OCI-LY1 (cell line): Measurements from ENCODE around the gene PGAP2.

Source experiments
- H2AFZ ChIP-seq: fragments of 200-600 bp; sonication (generic), shearing (Covaris generic); 2 replicates; pipeline ENCODE4 v1.6.0; 2014; ENCODE audit warnings: antibody characterized with exemption, mild to moderate bottlenecking, low read length
- H3F3A ChIP-seq: fragments of 200-600 bp; sonication (generic), shearing (Covaris generic); 2 replicates; pipeline ENCODE4 v1.6.0; 2014; ENCODE audit warnings: mild to moderate bottlenecking, antibody characterized with exemption, low read length, moderate library complexity; ENCODE audit not compliant: insufficient read depth
- H3K27ac ChIP-seq: fragments of 200-600 bp; sonication (generic); 2 replicates; pipeline ENCODE4 v1.5.1; 2014; ENCODE audit warnings: low read length, mixed run types, mild to moderate bottlenecking, low read depth; ENCODE audit not compliant: poor library complexity, severe bottlenecking
- H3K27me3 ChIP-seq: fragments of 200-600 bp; sonication (generic); 2 replicates; pipeline ENCODE4 v1.6.0; 2014; ENCODE audit warnings: antibody characterized with exemption, mild to moderate bottlenecking, low read length, moderate library complexity; ENCODE audit not compliant: insufficient read depth
- H3K36me3 ChIP-seq: fragments of 200-600 bp; sonication (generic); 2 replicates; pipeline ENCODE4 v1.6.1; 2014; ENCODE audit warnings: mild to moderate bottlenecking, antibody characterized with exemption, low read length, moderate library complexity, mixed read lengths; ENCODE audit not compliant: insufficient read depth
- H3K4me1 ChIP-seq: fragments of 200-600 bp; sonication (generic); 2 replicates; pipeline ENCODE4 v1.5.1; 2014; ENCODE audit warnings: mild to moderate bottlenecking, low read length, moderate library complexity; ENCODE audit not compliant: insufficient read depth, severe bottlenecking
- H3K4me2 ChIP-seq: fragments of 200-600 bp; sonication (generic), shearing (Covaris generic); 2 replicates; pipeline ENCODE4 v1.6.1; 2014; ENCODE audit warnings: low read length
- H3K4me3 ChIP-seq: fragments of 200-600 bp; sonication (generic); 2 replicates; pipeline ENCODE4 v1.5.1; 2014; ENCODE audit warnings: low read length, low read depth, mild to moderate bottlenecking, mixed read lengths; ENCODE audit not compliant: poor library complexity, severe bottlenecking
- H3K79me2 ChIP-seq: fragments of 200-600 bp; shearing (Covaris generic); 2 replicates; pipeline ENCODE4 v1.6.1; 2016; ENCODE audit warnings: mixed run types, low read length, mixed read lengths; ENCODE audit not compliant: insufficient read depth
- H3K9ac ChIP-seq: fragments of 200-600 bp; sonication (generic), shearing (Covaris generic); 2 replicates; pipeline ENCODE4 v1.6.1; 2014; ENCODE audit warnings: mild to moderate bottlenecking, low read length, mixed read lengths
- H3K9me2 ChIP-seq: fragments of 200-600 bp; sonication (generic), shearing (Covaris generic); 2 replicates; pipeline ENCODE4 v1.6.1; 2014; ENCODE audit warnings: low read depth, mild to moderate bottlenecking, low read length, mixed read lengths
- H3K9me3 ChIP-seq: fragments of 200-600 bp; shearing (Covaris generic); 2 replicates; pipeline ENCODE4 v1.6.1; 2014; ENCODE audit warnings: low read length, mixed read lengths
- H4K20me1 ChIP-seq: fragments of 200-600 bp; sonication (generic), shearing (Covaris generic); 2 replicates; pipeline ENCODE4 v1.6.0; 2016; ENCODE audit warnings: mild to moderate bottlenecking, low read length; ENCODE audit not compliant: insufficient read depth
- EZH2 ChIP-seq: fragments of 200-600 bp; sonication (generic), shearing (Covaris generic); IDR thresholded peaks from 2 replicates; pipeline ENCODE4 v1.8.0; 2017; ENCODE audit warnings: borderline replicate concordance, mixed run types, mild to moderate bottlenecking, antibody characterized with exemption, low read length, moderate library complexity, mixed read lengths
- TF ChIP-seq, protein P1 (sequence below): fragments of 200-600 bp; sonication (generic), shearing (Covaris generic); IDR thresholded peaks from 2 replicates; pipeline ENCODE4 v1.5.1; 2017; ENCODE audit warnings: mild to moderate bottlenecking, antibody characterized with exemption, low read length, moderate library complexity, mixed read lengths

The PGAP2 gene

GRCh38 chr11:3820971-3821370, 12.6 kb downstream of the PGAP2 start:
- Histone ChIP-seq H3F3A (no peaks in the 10 kb centered on the region), H3K79me2 (no peaks in the 10 kb centered on the region)
- TF ChIP-seq, protein P1, sequence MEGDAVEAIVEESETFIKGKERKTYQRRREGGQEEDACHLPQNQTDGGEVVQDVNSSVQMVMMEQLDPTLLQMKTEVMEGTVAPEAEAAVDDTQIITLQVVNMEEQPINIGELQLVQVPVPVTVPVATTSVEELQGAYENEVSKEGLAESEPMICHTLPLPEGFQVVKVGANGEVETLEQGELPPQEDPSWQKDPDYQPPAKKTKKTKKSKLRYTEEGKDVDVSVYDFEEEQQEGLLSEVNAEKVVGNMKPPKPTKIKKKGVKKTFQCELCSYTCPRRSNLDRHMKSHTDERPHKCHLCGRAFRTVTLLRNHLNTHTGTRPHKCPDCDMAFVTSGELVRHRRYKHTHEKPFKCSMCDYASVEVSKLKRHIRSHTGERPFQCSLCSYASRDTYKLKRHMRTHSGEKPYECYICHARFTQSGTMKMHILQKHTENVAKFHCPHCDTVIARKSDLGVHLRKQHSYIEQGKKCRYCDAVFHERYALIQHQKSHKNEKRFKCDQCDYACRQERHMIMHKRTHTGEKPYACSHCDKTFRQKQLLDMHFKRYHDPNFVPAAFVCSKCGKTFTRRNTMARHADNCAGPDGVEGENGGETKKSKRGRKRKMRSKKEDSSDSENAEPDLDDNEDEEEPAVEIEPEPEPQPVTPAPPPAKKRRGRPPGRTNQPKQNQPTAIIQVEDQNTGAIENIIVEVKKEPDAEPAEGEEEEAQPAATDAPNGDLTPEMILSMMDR, result no peak
- TF ChIP-seq EZH2, result no peak

DNA sequence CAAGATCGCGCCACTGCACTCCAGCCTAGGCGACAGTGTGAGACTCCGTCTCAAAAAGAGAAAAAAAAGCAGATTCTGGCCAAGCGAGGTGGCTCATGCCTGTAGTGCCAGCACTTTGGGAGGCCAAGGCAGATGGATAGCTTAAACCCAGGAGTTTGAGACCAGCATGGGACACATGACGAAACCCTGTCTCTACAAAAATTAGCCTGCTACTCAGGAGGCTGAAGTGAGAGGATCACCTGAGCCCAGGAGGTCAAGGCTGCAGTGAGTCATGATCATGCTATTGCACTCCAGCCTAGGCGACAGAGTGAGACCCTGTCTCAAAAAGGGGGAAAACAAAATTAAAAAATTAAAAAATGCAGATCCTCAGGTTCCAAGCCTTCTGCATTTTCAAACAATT, 14.0 kb downstream of the PGAP2 start:
- no peak overlapping the region for H3K4me3 ChIP-seq
- no peak overlapping the region for H3K9ac ChIP-seq
- H4K20me1 ChIP-seq, result no peaks in the 10 kb centered on the region
- no peak overlapping the region for H3K27ac ChIP-seq
- H3K27me3 ChIP-seq, result no peaks in the 10 kb centered on the region
- no peaks in the 10 kb centered on the region for H3K4me1 ChIP-seq
- H2AFZ ChIP-seq, result no peak overlapping the region
- H3K9me3 ChIP-seq, result no peaks in the 10 kb centered on the region
- H3F3A ChIP-seq, result no peaks in the 10 kb centered on the region
- TF ChIP-seq, protein P1, result no peak
- no peak for TF ChIP-seq EZH2
- H3K9me2 ChIP-seq, result no peaks in the 10 kb centered on the region
- no peak overlapping the region for H3K4me2 ChIP-seq
- H3K36me3 ChIP-seq, result peaks cover 29% of the 10 kb centered on the region
- H3K79me2 ChIP-seq, result no peaks in the 10 kb centered on the region

More at GRCh38 chr11:3820971-3821370, 12.6 kb downstream of the PGAP2 start:
- Histone ChIP-seq H2AFZ (no peak overlapping the region), H3K4me2 (no peak overlapping the region), H3K4me3 (no peak overlapping the region), H3K36me3 (peaks cover 18% of the 10 kb centered on the region; the same call in 1 of the 2 replicates), H3K27ac (no peak overlapping the region), H4K20me1 (no peaks in the 10 kb centered on the region), H3K9ac (no peak overlapping the region), H3K9me3 (no peaks in the 10 kb centered on the region), H3K9me2 (no peaks in the 10 kb centered on the region), H3K27me3 (no peaks in the 10 kb centered on the region), H3K4me1 (no peaks in the 10 kb centered on the region)

GRCh38 chr11:3823303-3823702, 14.9 kb downstream of the PGAP2 start:
- Histone ChIP-seq H3K27me3 (no peaks in the 10 kb centered on the region), H3K79me2 (no peaks in the 10 kb centered on the region), H2AFZ (no peak overlapping the region), H3K9ac (no peak overlapping the region), H3K9me3 (no peaks in the 10 kb centered on the region), H3K9me2 (no peaks in the 10 kb centered on the region), H3K36me3 (peaks cover 36% of the 10 kb centered on the region), H3K4me2 (no peak overlapping the region), H3K4me1 (no peaks in the 10 kb centered on the region), H3F3A (no peaks in the 10 kb centered on the region), H4K20me1 (no peaks in the 10 kb centered on the region), H3K27ac (no peak overlapping the region), H3K4me3 (no peak overlapping the region)
- TF ChIP-seq, protein P1, result no peak
- TF ChIP-seq EZH2, result no peak
